ENCODE data around the gene PACRG. TPM values are rescaled to one million over a fixed set of nuclear protein-coding genes. Genes with fewer than 3 reads are reported as not detected.

PACRG gene
- total and polyA plus RNA-seq, 2 of the 4 experiments (the other 2 are of a cell fraction) = not detected

DNA sequence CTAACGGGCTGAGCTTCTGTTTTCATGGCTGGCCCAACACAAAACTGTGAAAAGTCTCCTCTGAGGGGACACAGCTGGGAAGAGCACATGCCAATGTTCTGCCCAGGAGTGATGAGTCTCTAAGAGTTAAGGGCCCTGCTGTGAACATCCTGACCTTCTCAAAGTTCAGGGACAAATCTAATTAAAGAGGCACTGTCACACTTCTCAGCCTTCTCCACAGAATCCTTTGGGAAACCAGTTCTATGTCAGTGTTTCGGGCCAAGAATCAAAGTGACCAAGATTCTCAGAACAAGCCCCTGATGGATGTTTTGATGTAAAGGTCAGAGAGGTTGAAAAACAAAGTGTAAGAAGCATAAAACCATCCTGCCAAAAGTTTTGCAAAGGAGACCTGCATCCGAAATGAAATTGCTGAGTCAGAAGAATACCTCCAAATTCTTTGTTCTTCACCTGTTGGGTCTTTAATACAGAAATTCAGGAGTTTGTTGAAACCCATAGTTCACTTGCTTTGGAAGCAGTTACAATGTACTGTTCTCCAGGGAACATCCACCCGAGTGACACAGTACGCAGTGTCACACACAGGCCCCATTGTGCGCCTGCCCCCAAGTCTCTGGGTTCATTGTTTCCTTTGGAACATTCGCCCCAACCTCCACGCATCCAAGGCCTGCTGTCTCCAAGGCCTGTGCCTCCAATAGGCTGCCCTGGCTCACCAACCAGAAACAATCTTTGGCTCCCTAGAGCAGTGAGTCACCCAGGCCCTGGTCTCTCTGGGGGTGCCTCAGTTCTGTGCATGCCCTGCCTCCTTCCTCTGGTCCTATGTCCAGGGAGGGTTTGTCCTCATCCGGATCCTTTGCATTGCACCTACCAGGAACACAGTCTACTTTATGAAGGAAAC lies 621.3 kb downstream of the PACRG start:
- intact Hi-C loops (cut with micrococcal nuclease) (no loop called here), in situ Hi-C loops (cut with MboI; ENCODE audit: low sequenced_read_pairs) (no loop called here), dilution Hi-C loops (cut with HindIII; ENCODE audit: low sequenced_read_pairs, unreplicated experiment) (no loop called here)
- Histone ChIP-seq H2BK120ac (ENCODE audit: low read depth, low read length) (no peak overlapping the region), H3K4me3 (ENCODE audit: insufficient read depth, low read depth, low read length) (no peak overlapping the region), H3K4me2 (ENCODE audit: low read depth, low read length) (no peak overlapping the region), H4K91ac (ENCODE audit: insufficient read depth, low read depth, low read length) (no peak overlapping the region), H3K27me3 (ENCODE audit: control insufficient read depth, insufficient read depth, low read length) (no peaks in the 10 kb centered on the region), H2BK15ac (ENCODE audit: low read depth, low read length) (no peak overlapping the region), H2BK20ac (ENCODE audit: low read depth, low read length) (no peak overlapping the region), H3K14ac (replicated peaks; ENCODE audit: low read depth, low read length) (no peak overlapping the region), H3K56ac (ENCODE audit: extremely low read depth, insufficient read depth, low read length) (no peak overlapping the region), H4K5ac (ENCODE audit: low read depth, low read length) (no peak overlapping the region), H3K23ac (ENCODE audit: low read depth, low read length) (no peak overlapping the region), H3K9me3 (ENCODE audit: control insufficient read depth, insufficient read depth, low read length) (peaks cover 2% of the 10 kb centered on the region; the same call in 1 of the 2 replicates), H2AFZ (replicated peaks; ENCODE audit: low read length, poor library complexity) (no peak overlapping the region), H3K4me1 (ENCODE audit: control insufficient read depth, insufficient read depth, low read length) (no peaks in the 10 kb centered on the region), H4K8ac (ENCODE audit: low read depth in 2 of 2, low read length in 2 of 2) (no peak overlapping the region), H3K79me1 (ENCODE audit: low read depth in 1 of 2, low read length in 2 of 2) (no peaks in the 10 kb centered on the region), H3K27ac (ENCODE audit: insufficient read depth, low read length) (no peak overlapping the region), H2AK9ac (replicated peaks; ENCODE audit: low read depth, low read length, poor library complexity) (no peak overlapping the region), H3K9me1 (ENCODE audit: insufficient read depth, low read length) (no peaks in the 10 kb centered on the region), H3K18ac (ENCODE audit: low read depth, low read length) (no peak overlapping the region), H2BK5ac (ENCODE audit: low read depth, low read length, poor library complexity, severe bottlenecking) (no peak overlapping the region), H3K9ac (ENCODE audit: low read depth, low read length) (no peak overlapping the region), H4K20me1 (ENCODE audit: insufficient read depth, low read length) (no peaks in the 10 kb centered on the region), H3K36me3 (ENCODE audit: control insufficient read depth, insufficient read depth, low read length) (no peaks in the 10 kb centered on the region), H2AK5ac (ENCODE audit: low read depth, low read length) (no peak overlapping the region), H3K4ac (ENCODE audit: low read depth, low read length) (no peak overlapping the region)
- no peak for TF ChIP-seq SMC3 (IDR thresholded peaks at IDR 0.05; ENCODE audit: low read depth, low read length)
- TF ChIP-seq MAFK (IDR thresholded peaks at IDR 0.05; ENCODE audit: low read depth, low read length) = peak; percentile 83
- no TSS peak for BruUV-seq (replicated peaks)
- DNase-seq (no peak), ATAC-seq (ENCODE audit: low read depth) (no peak; the same call in 1 of the 2 replicates)
- POLR2A ChIA-PET (ENCODE audit: unreplicated experiment) = no interaction called here
- WGBS, 2 experiments (ENCODE audit: extremely low coverage in 2 of 2, insufficient read length in 1 of 2) = 100% methylated on average over 1 of the region's 9 CpGs; no CpG with 5 or more reads in 1 of the 2 experiments
- CTCF ChIA-PET = no interaction called here
